PFSK-1 (cell line): ENCODE results near the gene TPBG.

Experiments
- FOXP2 ChIP-seq: optimal IDR thresholded peaks from 2 replicates; pipeline ENCODE3; 2011; ENCODE audit warnings: borderline replicate concordance, control low read depth, inconsistent platforms; ENCODE audit not compliant: insufficient read depth; ENCODE audit errors: extremely low read length, extremely low read depth
- POLR2AphosphoS5 ChIP-seq: IDR thresholded peaks from 2 replicates; pipeline ENCODE4 v1.6.1; 2012; ENCODE audit warnings: low read depth, mild to moderate bottlenecking, control low read depth, low read length, moderate library complexity
- SIN3A ChIP-seq: IDR thresholded peaks from 2 replicates; pipeline ENCODE4 v1.6.1; 2012; ENCODE audit warnings: mild to moderate bottlenecking, low read length, moderate library complexity, borderline replicate concordance; ENCODE audit not compliant: insufficient read depth
- TAF1 ChIP-seq: IDR thresholded peaks from 2 replicates; pipeline ENCODE4 v1.6.1; 2012; ENCODE audit warnings: low read length, control low read depth, borderline replicate concordance; ENCODE audit not compliant: insufficient read depth
- TF ChIP-seq, protein P1 (sequence below), 2 experiments: IDR thresholded peaks; 2 replicates each; pipeline versions ENCODE4 v1.6.1 to v1.8.0; 2011 to 2012; ENCODE audit warnings: low read depth in 2 of 2, low read length in 2 of 2, control low read depth in 1 of 2, inconsistent platforms in 1 of 2, mild to moderate bottlenecking in 1 of 2, moderate library complexity in 1 of 2; ENCODE audit not compliant: insufficient read depth in 1 of 2

Gene TPBG

GRCh38 chr6:82413868-82414267, 50.3 kb downstream of the TPBG start:
- TF ChIP-seq SIN3A (no peak), POLR2AphosphoS5 (no peak), FOXP2 (no peak), TAF1 (no peak)
- TF ChIP-seq, protein P1, sequence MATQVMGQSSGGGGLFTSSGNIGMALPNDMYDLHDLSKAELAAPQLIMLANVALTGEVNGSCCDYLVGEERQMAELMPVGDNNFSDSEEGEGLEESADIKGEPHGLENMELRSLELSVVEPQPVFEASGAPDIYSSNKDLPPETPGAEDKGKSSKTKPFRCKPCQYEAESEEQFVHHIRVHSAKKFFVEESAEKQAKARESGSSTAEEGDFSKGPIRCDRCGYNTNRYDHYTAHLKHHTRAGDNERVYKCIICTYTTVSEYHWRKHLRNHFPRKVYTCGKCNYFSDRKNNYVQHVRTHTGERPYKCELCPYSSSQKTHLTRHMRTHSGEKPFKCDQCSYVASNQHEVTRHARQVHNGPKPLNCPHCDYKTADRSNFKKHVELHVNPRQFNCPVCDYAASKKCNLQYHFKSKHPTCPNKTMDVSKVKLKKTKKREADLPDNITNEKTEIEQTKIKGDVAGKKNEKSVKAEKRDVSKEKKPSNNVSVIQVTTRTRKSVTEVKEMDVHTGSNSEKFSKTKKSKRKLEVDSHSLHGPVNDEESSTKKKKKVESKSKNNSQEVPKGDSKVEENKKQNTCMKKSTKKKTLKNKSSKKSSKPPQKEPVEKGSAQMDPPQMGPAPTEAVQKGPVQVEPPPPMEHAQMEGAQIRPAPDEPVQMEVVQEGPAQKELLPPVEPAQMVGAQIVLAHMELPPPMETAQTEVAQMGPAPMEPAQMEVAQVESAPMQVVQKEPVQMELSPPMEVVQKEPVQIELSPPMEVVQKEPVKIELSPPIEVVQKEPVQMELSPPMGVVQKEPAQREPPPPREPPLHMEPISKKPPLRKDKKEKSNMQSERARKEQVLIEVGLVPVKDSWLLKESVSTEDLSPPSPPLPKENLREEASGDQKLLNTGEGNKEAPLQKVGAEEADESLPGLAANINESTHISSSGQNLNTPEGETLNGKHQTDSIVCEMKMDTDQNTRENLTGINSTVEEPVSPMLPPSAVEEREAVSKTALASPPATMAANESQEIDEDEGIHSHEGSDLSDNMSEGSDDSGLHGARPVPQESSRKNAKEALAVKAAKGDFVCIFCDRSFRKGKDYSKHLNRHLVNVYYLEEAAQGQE (IDR thresholded peaks at IDR 0.05; ENCODE audit: insufficient read depth in 1 of 2, low read depth in 2 of 2, low read length in 2 of 2), result no peak

DNA sequence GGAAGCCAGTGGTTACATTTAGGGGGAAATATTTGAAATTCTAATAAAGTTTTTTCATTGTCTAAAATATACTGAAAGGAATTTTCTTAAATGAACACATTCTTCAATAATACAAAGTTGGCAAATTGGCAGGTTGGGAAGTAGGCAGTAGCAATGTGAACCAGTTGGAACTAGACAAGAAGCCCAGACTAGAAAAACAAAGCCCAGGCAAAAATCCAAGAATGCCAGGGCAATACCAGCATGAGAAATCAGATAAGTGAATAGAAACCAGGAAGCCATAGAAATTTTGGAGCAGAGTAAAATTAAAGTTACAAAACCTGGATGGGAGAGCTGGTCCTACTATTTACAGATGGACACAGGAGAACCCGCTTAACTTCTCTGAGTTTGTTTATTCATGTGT, 52.2 kb downstream of the TPBG start:
- TF ChIP-seq, protein P1 (IDR thresholded peaks at IDR 0.05; ENCODE audit: insufficient read depth in 1 of 2, low read depth in 2 of 2, low read length in 2 of 2), result no peak
- TF ChIP-seq TAF1 (no peak), SIN3A (no peak), POLR2AphosphoS5 (no peak), FOXP2 (no peak)

- TF ChIP-seq, protein P1 (IDR thresholded peaks at IDR 0.05; ENCODE audit: insufficient read depth in 1 of 2, low read depth in 2 of 2, low read length in 2 of 2), result no peak
- TF ChIP-seq FOXP2 (no peak), POLR2AphosphoS5 (no peak), SIN3A (no peak), TAF1 (no peak)
Measured at GRCh38 chr6:82416346-82416745, 52.7 kb downstream of the TPBG start.
